Stimulated activated memory B cell treated with anti-CD40 and anti-IgM and Interleukin-4, amounts not matched to agents 10 μg/mL and 1 μg/mL and 100 μg/mL, for 72 hours (primary cell): ENCODE measurements around the gene ZBTB32.
"Not testable (repeated sequence)": the region's sequence is repeated elsewhere in the genome, so short reads cannot be mapped to it uniquely, and the experiment has no call there.

Source experiments
- ATAC-seq: fragments of 150-1000 bp; cut with Tn5 transposase; 2 replicates; pipeline ENCODE4 v1.10.0; 2021
- H3K27ac Mint-ChIP-seq: one replicate; pipeline ENCODE4 v1.8.0; 2022; ENCODE audit warnings: mild to moderate bottlenecking, mixed read lengths
- H3K27me3 Mint-ChIP-seq: one replicate; pipeline ENCODE4 v1.8.0; 2022; ENCODE audit warnings: mixed read lengths
- H3K36me3 Mint-ChIP-seq: one replicate; pipeline ENCODE4 v1.8.0; 2022; ENCODE audit warnings: mixed read lengths
- H3K4me1 Mint-ChIP-seq: one replicate; pipeline ENCODE4 v1.8.0; 2022; ENCODE audit warnings: mixed read lengths
- H3K4me3 Mint-ChIP-seq: one replicate; pipeline ENCODE4 v1.8.0; 2022; ENCODE audit warnings: mild to moderate bottlenecking, moderate library complexity, mixed read lengths
- H3K9me3 Mint-ChIP-seq: one replicate; pipeline ENCODE4 v1.8.0; 2022; ENCODE audit warnings: mixed read lengths

Gene ZBTB32

GRCh38 chr19:35675589-35676140 lies 28.7 kb upstream of the ZBTB32 start:
- Mint-ChIP-seq H3K27ac (no peak overlapping the region), H3K4me1 (peaks cover 10% of the 10 kb centered on the region), H3K9me3 (no peaks in the 10 kb centered on the region), H3K27me3 (peaks cover 60% of the 10 kb centered on the region), H3K36me3 (peaks cover 6% of the 10 kb centered on the region), H3K4me3 (no peak overlapping the region)
- ATAC-seq: no peak

GRCh38 chr19:35689836-35690235 lies 14.5 kb upstream of the ZBTB32 start:
- Mint-ChIP-seq H3K36me3 (no peaks in the 10 kb centered on the region), H3K9me3 (no peaks in the 10 kb centered on the region), H3K4me3 (no peak overlapping the region), H3K4me1 (peaks cover 9% of the 10 kb centered on the region), H3K27me3 (no peaks in the 10 kb centered on the region), H3K27ac (no peak overlapping the region)
- ATAC-seq: no peak

DNA sequence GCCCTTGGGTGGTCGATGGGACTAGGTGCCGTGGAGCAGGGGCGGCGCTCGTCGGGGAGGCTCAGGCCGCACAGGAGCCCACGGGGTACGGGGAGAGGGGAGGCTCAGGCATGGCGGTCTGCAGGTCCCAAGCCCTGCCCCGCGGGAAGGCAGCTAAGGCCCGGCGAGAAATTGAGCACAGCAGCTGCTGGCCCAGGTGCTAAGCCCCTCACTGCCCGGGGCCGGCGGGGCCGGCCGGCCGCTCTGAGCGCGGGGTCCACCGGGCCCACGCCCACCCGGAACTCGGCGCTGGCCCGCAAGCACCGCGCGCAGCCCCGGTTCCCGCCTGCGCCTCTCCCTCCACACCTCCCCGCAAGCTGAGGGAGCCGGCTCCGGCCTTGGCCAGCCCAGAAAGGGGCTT lies 13.3 kb upstream of the ZBTB32 start:
- not testable (repeated sequence) for H3K27me3 Mint-ChIP-seq, H3K27ac Mint-ChIP-seq
- H3K4me1 Mint-ChIP-seq: peaks cover 11% of the 10 kb centered on the region

DNA sequence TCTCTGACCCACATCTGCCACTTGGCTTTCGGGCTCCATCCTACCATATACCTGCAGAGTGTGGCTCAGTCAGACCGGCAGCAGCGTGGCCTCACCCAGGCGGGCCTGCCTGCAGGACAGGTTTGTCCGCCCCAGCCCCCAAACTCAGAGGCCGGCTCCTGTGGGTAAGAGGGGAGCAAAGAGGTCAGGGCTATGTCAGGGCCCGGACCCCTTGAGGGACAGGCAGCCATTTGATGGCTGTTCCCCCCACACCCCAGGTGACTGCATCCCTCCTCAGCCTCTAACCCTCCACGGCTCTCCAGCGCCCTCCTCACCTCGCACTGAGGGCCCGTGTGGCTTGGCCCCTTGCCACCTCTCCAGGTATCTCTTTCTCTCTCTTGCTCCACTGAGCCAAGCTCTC lies 12.3 kb upstream of the ZBTB32 start:
- peaks cover 3% of the 10 kb centered on the region for H3K9me3 Mint-ChIP-seq
- no peaks in the 10 kb centered on the region for H3K36me3 Mint-ChIP-seq
- no peak overlapping the region for H3K4me3 Mint-ChIP-seq
- peaks cover 16% of the 10 kb centered on the region for H3K4me1 Mint-ChIP-seq
- ATAC-seq: no peak
- H3K27ac Mint-ChIP-seq: no peak overlapping the region
- H3K27me3 Mint-ChIP-seq: no peaks in the 10 kb centered on the region

More for the DNA sequence above, 13.3 kb upstream of the ZBTB32 start:
- H3K9me3 Mint-ChIP-seq, H3K36me3 Mint-ChIP-seq, H3K4me3 Mint-ChIP-seq, ATAC-seq: not testable (repeated sequence)

- ATAC-seq: no peak
- Mint-ChIP-seq H3K27ac (peak overlapping the region; percentile 15), H3K36me3 (no peaks in the 10 kb centered on the region), H3K4me3 (no peak overlapping the region), H3K27me3 (no peaks in the 10 kb centered on the region), H3K4me1 (peaks cover 16% of the 10 kb centered on the region), H3K9me3 (peaks cover 3% of the 10 kb centered on the region)
These were observed 10.9 kb upstream of the ZBTB32 start for GRCh38 chr19:35693422-35693821.

DNA sequence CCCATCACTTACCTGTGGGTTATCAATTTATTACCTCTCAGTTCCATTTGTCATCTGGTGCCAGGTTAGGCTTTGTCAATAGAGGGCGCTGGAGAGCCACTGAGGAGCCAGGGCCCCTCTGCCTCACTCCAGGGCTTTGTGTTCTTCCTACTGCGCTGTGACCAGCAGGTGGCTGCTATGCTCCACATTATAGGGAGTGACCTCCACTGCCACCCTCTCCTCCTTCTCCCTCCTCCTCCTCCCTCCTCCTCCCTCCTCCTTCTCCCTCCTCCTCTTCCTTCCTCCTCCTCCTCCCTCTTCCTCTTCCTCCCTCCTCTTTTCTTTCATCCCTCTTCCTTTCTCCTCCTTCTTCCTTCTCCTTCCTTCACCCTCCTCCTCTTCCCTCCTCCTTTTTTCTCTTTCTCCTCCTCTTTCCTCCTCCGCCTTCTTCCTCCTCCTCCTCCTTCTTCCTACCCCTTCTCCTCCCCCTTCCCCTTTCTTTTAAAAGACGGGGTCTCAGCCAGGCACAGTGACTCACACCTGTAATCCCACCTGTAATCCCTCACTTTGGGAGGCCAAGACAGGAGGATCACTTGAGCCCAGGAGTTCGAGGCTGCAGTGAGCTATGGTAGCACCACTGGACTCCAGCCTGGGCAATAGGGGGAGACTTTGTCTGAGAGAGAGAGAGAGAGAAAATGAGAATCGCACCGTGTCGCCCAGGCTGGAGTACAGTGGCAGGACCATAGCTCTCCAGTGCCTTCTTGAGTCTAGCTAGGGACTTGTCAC lies 10.3 kb upstream of the ZBTB32 start:
- Mint-ChIP-seq H3K4me3 (no peak overlapping the region), H3K36me3 (no peaks in the 10 kb centered on the region), H3K9me3 (peaks cover 3% of the 10 kb centered on the region), H3K27ac (peak overlapping the region; percentile 15), H3K27me3 (no peaks in the 10 kb centered on the region), H3K4me1 (peaks cover 16% of the 10 kb centered on the region)
- ATAC-seq: peak; percentile 98

GRCh38 chr19:35695895-35696422 lies 8.4 kb upstream of the ZBTB32 start:
- Mint-ChIP-seq H3K27ac (peak overlapping the region; percentile 54), H3K9me3 (peaks cover 3% of the 10 kb centered on the region), H3K27me3 (no peaks in the 10 kb centered on the region), H3K4me1 (peaks cover 16% of the 10 kb centered on the region), H3K36me3 (no peaks in the 10 kb centered on the region), H3K4me3 (no peak overlapping the region)
- ATAC-seq: no peak

GRCh38 chr19:35696835-35697234 lies 7.5 kb upstream of the ZBTB32 start:
- Mint-ChIP-seq H3K4me1 (peaks cover 17% of the 10 kb centered on the region), H3K27ac (peak overlapping the region; percentile 54), H3K36me3 (no peaks in the 10 kb centered on the region), H3K27me3 (no peaks in the 10 kb centered on the region), H3K4me3 (no peak overlapping the region), H3K9me3 (peaks cover 3% of the 10 kb centered on the region)
- ATAC-seq: peak; percentile 65

GRCh38 chr19:35702223-35703012 lies 1.9 kb upstream of the ZBTB32 start:
- Mint-ChIP-seq H3K36me3 (no peaks in the 10 kb centered on the region), H3K27ac (peak overlapping the region; percentile 89), H3K27me3 (no peaks in the 10 kb centered on the region), H3K4me1 (peaks cover 7% of the 10 kb centered on the region), H3K4me3 (peak overlapping the region; percentile 87), H3K9me3 (no peaks in the 10 kb centered on the region)
- peak; percentile 100 for ATAC-seq

- no peaks in the 10 kb centered on the region for H3K27me3 Mint-ChIP-seq
- peak overlapping the region; percentile 87 for H3K4me3 Mint-ChIP-seq
- H3K27ac Mint-ChIP-seq: no peak overlapping the region
- no peak for ATAC-seq
- H3K4me1 Mint-ChIP-seq: peaks cover 7% of the 10 kb centered on the region
- no peaks in the 10 kb centered on the region for H3K9me3 Mint-ChIP-seq
- H3K36me3 Mint-ChIP-seq: no peaks in the 10 kb centered on the region
These were observed 1.0 kb upstream of the ZBTB32 start for GRCh38 chr19:35703343-35703742.

DNA sequence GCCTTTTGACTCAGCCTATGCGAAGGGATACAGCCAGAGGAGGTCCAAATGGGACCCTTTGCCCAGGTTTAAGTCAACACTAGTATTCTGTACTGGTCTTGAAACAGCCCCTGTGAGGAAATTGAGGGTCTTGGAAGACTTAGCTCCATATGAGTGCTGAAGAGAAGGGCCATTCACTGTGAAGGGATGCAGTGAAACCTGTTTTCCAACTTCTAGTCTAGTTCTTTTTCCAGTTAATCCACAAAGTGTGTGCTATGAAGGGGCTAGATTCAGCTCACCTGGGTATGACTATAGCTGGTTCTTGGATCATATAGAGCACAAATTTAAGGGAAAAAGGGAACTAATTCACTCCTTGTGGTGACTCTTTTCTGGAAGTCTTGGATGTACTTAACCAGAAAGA lies 4.0 kb downstream of the ZBTB32 start:
- Mint-ChIP-seq H3K4me3 (no peak overlapping the region), H3K27ac (no peak overlapping the region), H3K9me3 (no peaks in the 10 kb centered on the region), H3K36me3 (no peaks in the 10 kb centered on the region), H3K27me3 (no peaks in the 10 kb centered on the region), H3K4me1 (peaks cover 31% of the 10 kb centered on the region)
- ATAC-seq: no peak

DNA sequence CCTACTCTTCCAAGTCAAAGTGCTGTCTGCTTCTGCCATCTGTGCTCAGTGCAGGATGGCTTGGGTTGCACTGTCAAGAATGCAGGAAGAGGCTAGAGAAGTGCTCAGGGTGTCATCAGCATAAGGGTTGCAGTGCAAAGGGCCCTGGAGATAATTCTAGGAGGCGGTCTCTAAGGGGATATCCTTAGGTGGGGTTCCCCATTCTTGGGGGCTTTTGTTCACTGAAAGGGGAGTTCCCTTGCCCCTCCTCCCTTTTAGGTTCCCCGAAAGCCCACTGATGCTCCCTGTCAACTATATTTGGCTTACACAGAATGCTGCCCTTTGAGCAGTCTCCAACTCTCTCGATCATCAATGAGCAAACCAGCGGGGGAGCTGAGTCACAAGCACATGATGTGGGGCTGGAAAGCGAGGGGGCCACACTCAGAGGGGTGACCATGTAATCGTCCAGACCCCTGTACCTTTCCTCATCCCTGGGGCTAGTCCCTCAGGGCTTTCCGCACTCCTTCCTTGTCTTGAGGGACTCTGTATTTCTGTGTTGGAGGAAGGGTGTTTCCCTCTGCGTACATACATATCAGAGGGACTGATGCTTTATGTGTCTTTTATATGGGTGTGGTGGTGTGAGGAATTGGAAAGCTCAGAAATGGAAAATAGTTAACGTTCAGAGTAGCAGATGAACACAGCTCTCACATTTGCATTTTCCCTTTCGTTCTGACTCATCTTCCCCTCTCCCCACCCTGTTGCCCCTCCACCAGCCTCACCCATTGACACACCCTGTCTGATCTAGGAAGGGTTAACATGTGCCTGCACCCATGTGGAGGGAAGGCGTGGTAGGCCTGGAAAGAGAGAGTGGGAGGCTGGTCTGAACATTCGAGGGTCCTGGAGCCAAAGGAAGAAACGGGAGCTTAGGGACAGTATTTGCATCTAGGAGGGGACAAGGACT lies 6.7 kb downstream of the ZBTB32 start:
- H3K27me3 Mint-ChIP-seq: no peaks in the 10 kb centered on the region
- peak overlapping the region; percentile 97 for H3K27ac Mint-ChIP-seq
- ATAC-seq: peak; percentile 78
- H3K4me1 Mint-ChIP-seq: peaks cover 57% of the 10 kb centered on the region
- H3K4me3 Mint-ChIP-seq: peak overlapping the region; percentile 74
- H3K9me3 Mint-ChIP-seq: no peaks in the 10 kb centered on the region
- H3K36me3 Mint-ChIP-seq: peaks cover 12% of the 10 kb centered on the region

- peak; percentile 13 for ATAC-seq
- H3K9me3 Mint-ChIP-seq: no peaks in the 10 kb centered on the region
- H3K4me1 Mint-ChIP-seq: peaks cover 65% of the 10 kb centered on the region
- H3K36me3 Mint-ChIP-seq: peaks cover 20% of the 10 kb centered on the region
- H3K27ac Mint-ChIP-seq: peak overlapping the region; percentile 97
- no peaks in the 10 kb centered on the region for H3K27me3 Mint-ChIP-seq
- H3K4me3 Mint-ChIP-seq: peak overlapping the region; percentile 92
These were observed 8.5 kb downstream of the ZBTB32 start for GRCh38 chr19:35712567-35713505.

DNA sequence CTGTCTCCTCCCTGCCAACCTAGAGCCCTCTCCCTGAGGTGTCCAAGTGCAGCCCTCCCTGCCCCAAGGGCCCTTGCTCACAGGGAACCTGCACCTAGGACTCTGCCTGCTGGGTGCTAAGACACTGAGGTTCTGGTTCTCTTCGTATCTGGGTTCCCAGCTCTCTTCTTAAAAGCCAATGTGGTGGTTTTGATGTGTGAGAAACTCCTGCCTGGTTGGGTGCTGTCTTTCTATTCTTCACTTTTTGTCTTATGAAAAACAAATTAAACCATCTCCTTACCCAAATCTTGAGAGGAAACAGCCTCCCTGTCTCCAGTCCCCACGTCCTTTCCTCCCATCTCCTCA lies 9.1 kb downstream of the ZBTB32 start:
- peaks cover 20% of the 10 kb centered on the region for H3K36me3 Mint-ChIP-seq
- no peak for ATAC-seq
- no peaks in the 10 kb centered on the region for H3K27me3 Mint-ChIP-seq
- H3K4me1 Mint-ChIP-seq: peaks cover 66% of the 10 kb centered on the region
- peak overlapping the region; percentile 97 for H3K27ac Mint-ChIP-seq
- peak overlapping the region; percentile 92 for H3K4me3 Mint-ChIP-seq
- no peaks in the 10 kb centered on the region for H3K9me3 Mint-ChIP-seq
